CD8-positive, alpha-beta memory T cell (primary cell): ENCODE results near the gene RCCD1. TPM values are rescaled to one million over a fixed set of nuclear protein-coding genes. Genes with fewer than 3 reads are reported as not detected.

Source experiments
- CTCF ChIA-PET: fragments of 350-600 bp; sonication (Branson Sonifier 250); formaldehyde crosslinking; loops from one replicate; lab custom pipeline; 2021; ENCODE audit warnings: antibody characterized with exemption; lab: Charles Lee
- POLR2A ChIA-PET: fragments of 350-600 bp; sonication (Branson Sonifier 250); formaldehyde crosslinking; loops from one replicate; lab custom pipeline; 2021; ENCODE audit warnings: antibody characterized with exemption; lab: Charles Lee
- DNase-seq, 5 donors: peaks; one replicate each; pipeline versions ENCODE4 v3.0.0 to v3.0.0-alpha.2; 2020 to 2022; ENCODE audit warnings: mixed read lengths in 1 of 5
- H3K27ac ChIP-seq: one replicate; pipeline ENCODE4 v1.7.0; 2013; ENCODE audit warnings: low read depth, mild to moderate bottlenecking, low read length, moderate library complexity
- H3K27me3 ChIP-seq: 2 replicates; pipeline ENCODE4 v1.7.0; 2013; ENCODE audit warnings: low read length, mild to moderate bottlenecking; ENCODE audit not compliant: insufficient read depth, poor library complexity, severe bottlenecking
- H3K36me3 ChIP-seq: 2 replicates; pipeline ENCODE4 v1.7.0; 2013; ENCODE audit warnings: mild to moderate bottlenecking, low read length, moderate library complexity; ENCODE audit not compliant: insufficient read depth
- H3K4me1 ChIP-seq: 2 replicates; pipeline ENCODE4 v1.7.0; 2013; ENCODE audit warnings: mild to moderate bottlenecking, low read length, moderate library complexity; ENCODE audit not compliant: insufficient read depth
- H3K4me3 ChIP-seq: 2 replicates; pipeline ENCODE4 v1.7.0; 2013; ENCODE audit warnings: mild to moderate bottlenecking, low read length
- H3K9me3 ChIP-seq: 2 replicates; pipeline ENCODE4 v1.7.0; 2013; ENCODE audit warnings: mild to moderate bottlenecking, low read length
- H3K27ac Mint-ChIP-seq, 8 donors: one replicate each; pipeline ENCODE4 v1.8.0; 2020 to 2021; ENCODE audit warnings: mixed read lengths in 8 of 8, mild to moderate bottlenecking in 6 of 8, inconsistent platforms in 3 of 8, moderate library complexity in 3 of 8
- H3K27me3 Mint-ChIP-seq, 2 donors: one replicate each; pipeline ENCODE4 v1.8.0; 2020 to 2021; ENCODE audit warnings: mixed read lengths in 2 of 2, mild to moderate bottlenecking in 1 of 2, moderate library complexity in 1 of 2
- H3K36me3 Mint-ChIP-seq, 3 donors: one replicate each; pipeline ENCODE4 v1.8.0; 2020 to 2021; ENCODE audit warnings: mixed read lengths in 3 of 3, inconsistent platforms in 1 of 3, mild to moderate bottlenecking in 1 of 3
- H3K4me1 Mint-ChIP-seq, 3 donors: one replicate each; pipeline ENCODE4 v1.8.0; 2020 to 2021; ENCODE audit warnings: mixed read lengths in 3 of 3, inconsistent platforms in 1 of 3, mild to moderate bottlenecking in 1 of 3
- H3K4me3 Mint-ChIP-seq, 7 donors: one replicate each; pipeline ENCODE4 v1.8.0; 2020 to 2021; ENCODE audit warnings: mixed read lengths in 7 of 7, mild to moderate bottlenecking in 6 of 7, moderate library complexity in 4 of 7, inconsistent platforms in 2 of 7
- H3K9me3 Mint-ChIP-seq, 5 donors: one replicate each; pipeline ENCODE4 v1.8.0; 2020 to 2022; ENCODE audit warnings: mixed read lengths in 5 of 5, mild to moderate bottlenecking in 3 of 5, moderate library complexity in 2 of 5, inconsistent platforms in 1 of 5
- polyA plus RNA-seq: library from polyadenylated mRNA; unstranded; fragments of 300-500 nt; fragmentation: Illumina TruSeq; gene quantifications from one replicate; pipeline ENCODE4 v1.2.3, GENCODE V29; 2021
- total RNA-seq, 2 experiments: library from RNA; stranded (reverse); gene quantifications; one replicate each; pipeline ENCODE4 v1.2.3, GENCODE V29; 2021

The RCCD1 gene
- total and polyA plus RNA-seq, 3 experiments from 2014 or later, result 2.6 to 21.7 (median 20.9) TPM

GRCh38 chr15:90938261-90938660, 16.4 kb upstream of the RCCD1 start:
- POLR2A ChIA-PET, result no interaction called here
- no peak overlapping the region for H3K4me3 Mint-ChIP-seq
- CTCF ChIA-PET, result interaction anchor here (9.8 kb wide), 1 partner anchor 17 kb away, joined by 158 read pairs; the partner anchor contains the start of gene RCCD1

GRCh38 chr15:90939756-90940155, 14.9 kb upstream of the RCCD1 start:
- no peaks in the 10 kb centered on the region for H3K27me3 ChIP-seq
- Mint-ChIP-seq H3K4me1 (peaks cover 11 to 20% (median 12%) of the 10 kb centered on the region in 3 donors), H3K27me3 (no peaks in the 10 kb centered on the region), H3K9me3 (no peaks in the 10 kb centered on the region), H3K36me3 (peaks cover 0 to 74% (median 9%) of the 10 kb centered on the region in 3 donors), H3K27ac (no peak overlapping the region), H3K4me3 (no peak overlapping the region)
- H3K4me1 ChIP-seq, result peaks cover 16% of the 10 kb centered on the region
- no peaks in the 10 kb centered on the region for H3K9me3 ChIP-seq
- ChIA-PET CTCF (interaction anchor here (1.3 to 1.7 kb wide), 3 partner anchors 14 to 93 kb away, joined by 3 to 4 read pairs (median 4); no protein-coding TSS in a partner anchor), POLR2A (no interaction called here)
- H3K27ac ChIP-seq, result no peak overlapping the region
- DNase-seq, result no peak
- H3K4me3 ChIP-seq, result no peak overlapping the region
- H3K36me3 ChIP-seq, result peaks cover 47% of the 10 kb centered on the region

More at GRCh38 chr15:90938261-90938660, 16.4 kb upstream of the RCCD1 start:
- H3K27ac Mint-ChIP-seq, result no peak overlapping the region
- H3K9me3 Mint-ChIP-seq, result no peaks in the 10 kb centered on the region
- peaks cover 18 to 30% (median 19%) of the 10 kb centered on the region in 3 donors for H3K4me1 Mint-ChIP-seq
- Histone ChIP-seq H3K36me3 (peaks cover 35% of the 10 kb centered on the region), H3K27ac (no peak overlapping the region), H3K4me1 (peaks cover 31% of the 10 kb centered on the region), H3K4me3 (no peak overlapping the region), H3K9me3 (no peaks in the 10 kb centered on the region), H3K27me3 (no peaks in the 10 kb centered on the region)
- no peaks in the 10 kb centered on the region for H3K27me3 Mint-ChIP-seq
- no peak for DNase-seq
- H3K36me3 Mint-ChIP-seq, result peaks cover 0 to 61% (median 9%) of the 10 kb centered on the region in 3 donors

DNA sequence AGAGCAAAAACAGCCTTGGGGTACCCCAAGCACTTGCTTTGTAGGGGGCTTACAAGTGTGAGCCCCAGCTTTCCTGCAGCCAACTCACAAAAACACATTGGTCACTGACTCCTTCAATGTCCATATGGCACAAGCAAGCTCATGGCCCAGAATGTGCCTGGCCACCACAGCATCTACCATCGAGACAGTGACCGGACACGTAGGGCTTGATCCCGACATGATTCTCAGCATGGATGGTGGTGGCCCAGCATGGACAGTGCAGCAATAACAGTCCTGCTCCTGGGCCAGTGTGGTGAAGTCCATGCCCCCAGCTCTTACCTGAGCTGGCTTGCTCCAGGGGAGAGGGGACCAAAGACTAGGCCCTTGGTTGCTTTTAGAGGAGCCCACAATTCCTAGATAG, 13.6 kb upstream of the RCCD1 start:
- Mint-ChIP-seq H3K27me3 (no peaks in the 10 kb centered on the region), H3K4me3 (peak overlapping the region in 1 of 7 donors; percentile 69), H3K4me1 (peaks cover 9% of the 10 kb centered on the region in 3 donors), H3K9me3 (no peaks in the 10 kb centered on the region), H3K36me3 (peaks cover 0 to 77% (median 9%) of the 10 kb centered on the region in 3 donors), H3K27ac (no peak overlapping the region)
- H3K9me3 ChIP-seq, result no peaks in the 10 kb centered on the region
- POLR2A ChIA-PET, result no interaction called here
- H3K4me3 ChIP-seq, result no peak overlapping the region
- peaks cover 9% of the 10 kb centered on the region for H3K4me1 ChIP-seq
- no peak overlapping the region for H3K27ac ChIP-seq
- CTCF ChIA-PET, result interaction anchor here (1.7 to 4.7 kb wide), 3 partner anchors 8 to 21 kb away, joined by 4 to 40 read pairs (median 19); partner anchors contain the start of genes HDDC3 and UNC45A
- no peaks in the 10 kb centered on the region for H3K27me3 ChIP-seq
- no peak for DNase-seq
- peaks cover 51% of the 10 kb centered on the region for H3K36me3 ChIP-seq

DNA sequence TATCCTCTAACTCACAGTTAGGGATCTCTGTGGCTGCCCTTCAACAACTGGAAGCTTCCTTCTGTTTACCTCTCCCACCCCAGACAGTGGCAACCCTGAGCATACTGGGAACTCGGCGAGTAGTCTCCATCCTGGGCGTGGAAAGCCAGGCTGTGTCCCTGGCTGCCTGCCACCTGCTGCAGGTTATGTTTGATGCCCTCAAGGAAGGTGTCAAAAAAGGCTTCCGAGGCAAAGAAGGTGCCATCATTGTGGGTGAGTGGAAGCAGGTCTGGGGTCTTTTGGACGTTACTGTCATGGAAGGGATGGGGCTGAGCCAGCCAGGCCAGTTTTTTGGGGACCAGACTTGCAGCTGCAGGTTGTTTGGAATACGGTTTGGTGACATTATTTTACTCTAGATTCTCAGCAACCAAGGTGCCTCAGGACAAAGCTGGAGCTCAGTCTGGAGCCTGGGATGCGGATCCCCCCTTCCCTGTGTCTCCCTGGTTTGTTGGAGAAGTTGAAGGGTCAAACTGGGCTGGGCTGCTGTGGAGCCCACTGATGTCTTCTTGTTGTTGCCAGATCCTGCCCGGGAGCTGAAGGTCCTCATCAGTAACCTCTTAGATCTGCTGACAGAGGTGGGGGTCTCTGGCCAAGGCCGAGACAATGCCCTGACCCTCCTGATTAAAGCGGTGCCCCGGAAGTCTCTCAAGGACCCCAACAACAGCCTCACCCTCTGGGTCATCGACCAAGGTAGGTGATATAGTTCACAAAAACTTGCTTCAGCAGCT, 12.1 kb upstream of the RCCD1 start:
- CTCF ChIA-PET, result interaction anchor here (0.8 to 4.7 kb wide), 3 partner anchors 10 to 295 kb away, joined by 3 to 40 read pairs (median 19); partner anchors contain the start of genes HDDC3 and UNC45A
- Mint-ChIP-seq H3K27ac (no peak overlapping the region), H3K4me3 (no peak overlapping the region), H3K36me3 (peaks cover 0 to 83% (median 8%) of the 10 kb centered on the region in 3 donors), H3K4me1 (no peaks in the 10 kb centered on the region), H3K9me3 (no peaks in the 10 kb centered on the region), H3K27me3 (no peaks in the 10 kb centered on the region)
- no peak for DNase-seq
- Histone ChIP-seq H3K9me3 (no peaks in the 10 kb centered on the region), H3K27ac (no peak overlapping the region), H3K4me3 (no peak overlapping the region), H3K36me3 (peaks cover 55% of the 10 kb centered on the region), H3K4me1 (no peaks in the 10 kb centered on the region), H3K27me3 (no peaks in the 10 kb centered on the region)
- POLR2A ChIA-PET, result no interaction called here

GRCh38 chr15:90945091-90945490, 9.6 kb upstream of the RCCD1 start:
- ChIA-PET POLR2A (no interaction called here), CTCF (interaction anchor here (2.3 kb wide), 1 partner anchor 12 kb away, joined by 17 read pairs; no protein-coding TSS in a partner anchor)
- Histone ChIP-seq H3K9me3 (no peaks in the 10 kb centered on the region), H3K27ac (no peak overlapping the region), H3K27me3 (no peaks in the 10 kb centered on the region), H3K4me3 (no peak overlapping the region), H3K36me3 (peaks cover 53% of the 10 kb centered on the region), H3K4me1 (no peaks in the 10 kb centered on the region)
- H3K4me3 Mint-ChIP-seq, result no peak overlapping the region
- no peaks in the 10 kb centered on the region for H3K9me3 Mint-ChIP-seq
- no peak overlapping the region for H3K27ac Mint-ChIP-seq
- no peak for DNase-seq
- peaks cover 0 to 90% (median 5%) of the 10 kb centered on the region in 3 donors for H3K36me3 Mint-ChIP-seq
- no peaks in the 10 kb centered on the region for H3K27me3 Mint-ChIP-seq
- no peaks in the 10 kb centered on the region for H3K4me1 Mint-ChIP-seq

DNA sequence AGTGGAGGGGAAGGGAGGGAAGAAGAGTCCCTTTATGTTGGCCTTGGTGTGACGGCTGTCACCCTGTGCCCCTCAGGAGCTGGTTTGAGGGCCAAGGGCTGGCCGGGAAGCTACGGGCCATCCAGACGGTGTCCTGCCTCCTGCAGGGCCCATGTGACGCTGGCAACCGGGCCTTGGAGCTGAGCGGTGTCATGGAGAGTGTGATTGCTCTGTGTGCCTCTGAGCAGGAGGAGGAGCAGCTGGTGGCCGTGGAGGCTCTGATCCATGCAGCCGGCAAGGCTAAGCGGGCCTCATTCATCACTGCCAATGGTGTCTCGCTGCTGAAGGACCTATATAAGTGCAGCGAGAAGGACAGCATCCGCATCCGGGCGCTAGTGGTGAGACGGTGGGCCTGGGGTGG, 8.1 kb upstream of the RCCD1 start:
- peaks cover 0 to 89% (median 4%) of the 10 kb centered on the region in 3 donors for H3K36me3 Mint-ChIP-seq
- H3K9me3 ChIP-seq, result no peaks in the 10 kb centered on the region
- H3K4me1 ChIP-seq, result no peaks in the 10 kb centered on the region
- H3K36me3 ChIP-seq, result peaks cover 42% of the 10 kb centered on the region
- no peak overlapping the region for H3K4me3 ChIP-seq
- CTCF ChIA-PET, result interaction anchor here (1.2 to 3.3 kb wide), 5 partner anchors 8 to 15 kb away, joined by 3 to 17 read pairs (median 12); partner anchors contain the start of genes HDDC3, RCCD1 and UNC45A
- POLR2A ChIA-PET, result interaction anchor here (0.6 kb wide), 1 partner anchor 12 kb away, joined by 5 read pairs; the partner anchor contains the start of gene UNC45A
- H3K27me3 Mint-ChIP-seq, result no peaks in the 10 kb centered on the region
- no peak overlapping the region for H3K27ac ChIP-seq
- no peak overlapping the region for H3K4me3 Mint-ChIP-seq
- no peaks in the 10 kb centered on the region for H3K27me3 ChIP-seq
- DNase-seq, result no peak
- no peaks in the 10 kb centered on the region for H3K9me3 Mint-ChIP-seq
- H3K27ac Mint-ChIP-seq, result peak overlapping the region in 1 of 8 donors; percentile 21
- no peaks in the 10 kb centered on the region for H3K4me1 Mint-ChIP-seq

DNA sequence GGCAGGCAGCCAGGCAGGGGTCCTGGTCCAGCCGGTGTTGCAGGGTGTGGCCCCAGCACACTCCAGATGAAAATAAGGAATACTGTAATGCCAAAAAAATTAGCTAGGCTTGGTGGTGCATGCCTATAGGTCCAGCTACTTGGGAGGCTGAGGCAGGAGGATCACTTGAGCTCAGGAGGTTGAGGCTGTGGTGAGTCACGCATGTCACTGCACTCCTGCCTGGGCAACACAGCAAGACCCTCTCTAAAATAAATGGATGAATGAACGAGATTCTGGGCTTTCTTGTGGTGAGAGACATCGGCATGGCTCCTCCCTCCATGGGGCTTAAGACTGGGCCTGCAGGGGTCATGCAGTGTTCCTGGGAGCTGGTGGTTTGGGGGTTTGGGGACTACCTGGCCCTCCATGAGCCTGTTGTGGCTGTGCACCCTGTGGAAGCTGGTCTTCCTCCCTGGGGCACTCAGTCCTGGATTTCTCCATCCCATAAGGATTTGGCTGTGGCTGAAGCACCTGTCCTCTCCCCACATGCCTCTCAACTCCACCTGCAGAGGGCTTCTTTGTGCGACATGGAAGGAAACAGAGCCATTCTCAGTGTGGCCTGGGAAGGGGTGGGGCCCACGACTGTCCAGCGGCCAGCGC, 7.6 kb upstream of the RCCD1 start:
- peaks cover 0 to 92% (median 5%) of the 10 kb centered on the region in 3 donors for H3K36me3 Mint-ChIP-seq
- no peaks in the 10 kb centered on the region for H3K4me1 Mint-ChIP-seq
- H3K27ac ChIP-seq, result no peak overlapping the region
- ChIA-PET CTCF (interaction anchor here (1.3 to 3.3 kb wide), 4 partner anchors 10 to 15 kb away, joined by 3 to 17 read pairs (median 13); partner anchors contain the start of genes HDDC3 and UNC45A), POLR2A (no interaction called here)
- no peaks in the 10 kb centered on the region for H3K9me3 ChIP-seq
- no peaks in the 10 kb centered on the region for H3K27me3 ChIP-seq
- H3K36me3 ChIP-seq, result peaks cover 38% of the 10 kb centered on the region
- H3K9me3 Mint-ChIP-seq, result no peaks in the 10 kb centered on the region
- H3K27ac Mint-ChIP-seq, result peak overlapping the region in 1 of 8 donors; percentile 76
- no peaks in the 10 kb centered on the region for H3K27me3 Mint-ChIP-seq
- H3K4me3 ChIP-seq, result no peak overlapping the region
- no peaks in the 10 kb centered on the region for H3K4me1 ChIP-seq
- no peak overlapping the region for H3K4me3 Mint-ChIP-seq
- no peak for DNase-seq
